ENCODE data around the gene SYT8.
A peak's percentile ranks its signal among the peaks of the same experiment; 100 is the strongest.

Gene SYT8

GRCh38 chr11:1832920-1833295 is 1.9 kb upstream of the SYT8 start:
- no peak for DNase-seq

GRCh38 chr11:1834062-1834610 is 654 bp upstream of the SYT8 start:
- DNase-seq, result no peak

GRCh38 chr11:1835671-1836010 is 851 bp downstream of the SYT8 start:
- no peak for DNase-seq

- DNase-seq, result no peak
These were observed 1.5 kb downstream of the SYT8 start for GRCh38 chr11:1836011-1836945.

GRCh38 chr11:1837171-1838076 is 2.6 kb downstream of the SYT8 start:
- peak; percentile 84 for DNase-seq

- no peak for DNase-seq
These were observed 3.3 kb downstream of the SYT8 start for GRCh38 chr11:1838077-1838425.

GRCh38 chr11:1838426-1839144 is 3.8 kb downstream of the SYT8 start, which contains the start of gene TNNI2:
Gene TNNI2, plus strand, starts transcription at chr11:1838981. Its CDS starts 716 bp downstream, at chr11:1839697.
- no peak for DNase-seq

GRCh38 chr11:1839204-1839923 is 4.6 kb downstream of the SYT8 start:
- DNase-seq, result no peak

GRCh38 chr11:1839924-1840779 is 5.4 kb downstream of the SYT8 start:
- peak; percentile 34 for DNase-seq

GRCh38 chr11:1840780-1841480 is 6.1 kb downstream of the SYT8 start:
- DNase-seq, result no peak

GRCh38 chr11:1841511-1842148 is 6.8 kb downstream of the SYT8 start:
- DNase-seq, result no peak

GRCh38 chr11:1842149-1843097 is 7.6 kb downstream of the SYT8 start:
- DNase-seq, result no peak

GRCh38 chr11:1843098-1843473 is 8.3 kb downstream of the SYT8 start:
- no peak for DNase-seq

- no peak for DNase-seq
These were observed 9.0 kb downstream of the SYT8 start for GRCh38 chr11:1843796-1844195.

- DNase-seq, result peak; percentile 65
These were observed 9.7 kb downstream of the SYT8 start for GRCh38 chr11:1844221-1845094.

GRCh38 chr11:1845095-1845429 is 10.3 kb downstream of the SYT8 start:
- no peak for DNase-seq

- peak; percentile 53 for DNase-seq
These were observed 11.0 kb downstream of the SYT8 start for GRCh38 chr11:1845561-1846452.

Data from CD4-positive, alpha-beta T cell treated with Interleukin-10 for 1 hour (primary cell).